Gastroesophageal sphincter (tissue), 4 donors: ENCODE data around the gene TRABD2B. TPM values are rescaled to one million over a fixed set of nuclear protein-coding genes. Genes with fewer than 3 reads are reported as not detected.
A peak's percentile ranks its signal among the peaks of the same experiment; 100 is the strongest.

ENCODE experiments used
- ATAC-seq: fragments of 150-250 bp; one replicate; pipeline ENCODE4 v1.9.1; 2016; ENCODE audit warnings: mild to moderate bottlenecking, moderate library complexity
- H3K27ac ChIP-seq, 4 donors: fragments of 200-600 bp; sonication (generic) in 3 of 4; 1 replicate in 3 of 4; 2 replicates in 1 of 4; pipeline ENCODE4 v1.5.1; 2016 to 2019
- H3K27me3 ChIP-seq: fragments of 200-600 bp; sonication (generic); one replicate; pipeline ENCODE4 v1.5.1; 2019
- H3K36me3 ChIP-seq, 2 donors: fragments of 200-600 bp; sonication (generic); one replicate each; pipeline ENCODE4 v1.5.1; 2019; ENCODE audit warnings: control low read depth in 1 of 2
- H3K4me1 ChIP-seq, 3 donors: fragments of 200-600 bp; sonication (generic); 1 replicate in 2 of 3; 2 replicates in 1 of 3; pipeline ENCODE4 v1.5.1; 2016 to 2019; ENCODE audit warnings: control low read depth in 2 of 3
- H3K4me3 ChIP-seq, 2 donors: fragments of 200-600 bp; sonication (generic); one replicate each; pipeline ENCODE4 v1.5.1; 2019; ENCODE audit warnings: mild to moderate bottlenecking in 1 of 2, moderate library complexity in 1 of 2
- H3K9me3 ChIP-seq, 3 donors: fragments of 200-600 bp; sonication (generic); one replicate each; pipeline ENCODE4 v1.5.1; 2017 to 2019; ENCODE audit warnings: control low read depth in 2 of 3
- CTCF ChIP-seq, 4 experiments: fragments of 200-600 bp in 2 of 4; fragments of 450-650 bp in 2 of 4; sonication (generic) in 1 of 4; IDR thresholded peaks; one replicate each; pipeline ENCODE4 v1.5.1; 2017 to 2019; ENCODE audit warnings: antibody characterized with exemption in 4 of 4, mild to moderate bottlenecking in 2 of 4, moderate library complexity in 2 of 4
- EP300 ChIP-seq: sonication (generic); formaldehyde crosslinking; IDR thresholded peaks from one replicate; pipeline ENCODE4 v1.6.1; 2017; ENCODE audit warnings: antibody characterized with exemption, mild to moderate bottlenecking
- POLR2A ChIP-seq, 2 donors: fragments of 450-650 bp; IDR thresholded peaks; one replicate each; pipeline ENCODE4 v1.6.1; 2017; ENCODE audit warnings: antibody characterized with exemption in 2 of 2, mild to moderate bottlenecking in 2 of 2, moderate library complexity in 1 of 2
- POLR2AphosphoS5 ChIP-seq: sonication (generic); formaldehyde crosslinking; IDR thresholded peaks from one replicate; pipeline ENCODE4 v1.6.1; 2017; ENCODE audit warnings: antibody characterized with exemption
- WGBS, 2 donors: methylation state at CpG; one replicate each; pipeline ENCODE4 v1.1.5; 2018; ENCODE audit warnings: low coverage in 1 of 2; 5-methylcytosine and 5-hydroxymethylcytosine counted together
- total RNA-seq, 4 donors: library from RNA; depleted of rRNA; stranded (reverse); fragments of >200 nt; gene quantifications; one replicate each; pipeline ENCODE4 v1.1.0, GENCODE V29; 2016

Gene TRABD2B
- total RNA-seq, 4 donors from 2014 or later, result 2.6 to 6.5 (median 3.4) TPM

DNA sequence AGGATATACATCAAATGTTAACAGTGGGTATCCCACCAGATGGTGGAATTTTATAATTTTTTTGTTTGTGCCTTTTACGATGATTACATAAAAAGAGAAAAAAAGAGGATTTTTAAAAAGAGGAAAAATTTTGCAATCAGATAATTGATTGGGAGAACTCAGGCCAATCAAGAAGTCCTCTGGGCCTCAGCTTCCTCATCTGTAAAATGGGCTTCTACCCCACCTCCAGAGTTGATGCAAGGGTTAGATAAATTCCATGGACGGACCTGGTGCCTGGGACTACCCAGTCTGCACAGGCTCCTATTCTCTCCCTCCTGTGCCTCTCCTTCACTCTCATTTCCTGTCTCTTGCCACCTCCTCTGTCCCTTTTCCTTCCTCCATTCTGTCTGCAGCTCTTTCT is 88.9 kb downstream of the TRABD2B start:
- 96 to 100% methylated on average over 2 of the region's 2 CpGs for WGBS, 2 donors
- no peaks in the 10 kb centered on the region for H3K9me3 ChIP-seq
- H3K27ac ChIP-seq, result no peak overlapping the region
- no peak for ATAC-seq
- H3K36me3 ChIP-seq, result no peaks in the 10 kb centered on the region
- TF ChIP-seq CTCF (IDR thresholded peaks at IDR 0.05), result no peak
- no peak for TF ChIP-seq EP300
- no peak for TF ChIP-seq POLR2AphosphoS5
- TF ChIP-seq POLR2A (IDR thresholded peaks at IDR 0.05), result no peak
- peaks cover 0 to 14% (median 5%) of the 10 kb centered on the region in 3 donors for H3K4me1 ChIP-seq
- H3K27me3 ChIP-seq, result no peaks in the 10 kb centered on the region
- H3K4me3 ChIP-seq, result no peak overlapping the region

DNA sequence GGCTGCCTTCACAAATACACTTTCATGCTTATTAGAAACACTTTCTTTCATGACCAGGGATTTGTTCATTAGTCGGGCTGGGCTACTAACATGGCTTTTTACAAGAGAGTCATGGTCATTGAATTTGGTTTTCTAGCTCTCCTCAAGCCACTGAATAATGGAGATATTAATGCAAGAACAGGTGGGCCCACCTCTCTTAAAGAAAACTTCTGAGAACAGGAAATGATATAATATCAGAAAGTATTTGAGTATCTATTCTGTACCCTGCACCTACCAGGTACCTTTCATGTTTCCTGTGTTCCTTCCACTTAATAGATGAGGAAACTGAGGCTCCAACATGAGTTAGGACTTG is 90.0 kb downstream of the TRABD2B start:
- WGBS, 2 donors, result 67 to 83% methylated on average over 1 of the region's 1 CpG
- TF ChIP-seq CTCF (IDR thresholded peaks at IDR 0.05) (no peak), EP300 (no peak), POLR2A (IDR thresholded peaks at IDR 0.05) (no peak), POLR2AphosphoS5 (no peak)
- Histone ChIP-seq H3K36me3 (no peaks in the 10 kb centered on the region), H3K27ac (no peak overlapping the region), H3K27me3 (no peaks in the 10 kb centered on the region), H3K4me1 (peaks cover 0 to 14% (median 5%) of the 10 kb centered on the region in 3 donors), H3K4me3 (no peak overlapping the region), H3K9me3 (no peaks in the 10 kb centered on the region)
- ATAC-seq, result no peak

DNA sequence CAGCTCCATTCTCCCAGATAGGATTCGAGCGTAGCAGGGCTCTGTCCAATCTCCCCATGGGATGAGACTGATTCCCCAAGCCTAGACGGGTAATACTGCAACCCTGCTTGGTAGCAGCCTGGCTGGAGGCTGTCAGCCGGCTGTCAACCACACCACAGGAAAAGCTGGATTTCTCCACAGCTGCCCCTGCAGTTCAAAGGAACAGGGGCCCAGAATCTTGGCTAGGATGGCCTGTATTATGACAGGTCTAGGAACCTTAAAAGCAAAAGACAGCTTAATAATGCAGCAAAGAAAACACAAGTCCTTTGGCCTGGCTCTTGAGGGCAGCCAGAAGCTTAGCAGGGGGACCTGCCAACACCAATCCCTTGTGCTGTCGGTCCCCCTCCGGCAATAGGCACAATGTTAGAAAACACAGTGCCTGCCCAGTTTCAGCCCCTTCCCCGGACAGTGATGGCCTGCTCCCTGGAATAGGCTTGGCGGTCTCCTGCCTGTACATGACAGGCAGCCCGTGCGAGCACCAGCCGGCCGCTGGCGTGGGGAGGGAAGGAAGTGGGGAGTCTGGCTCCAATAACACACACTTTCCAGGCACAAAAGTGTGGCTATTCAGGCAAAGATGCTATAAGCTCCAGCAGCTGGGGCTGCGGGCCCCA is 90.5 kb downstream of the TRABD2B start:
- 73 to 79% methylated on average over 3 to 5 of the region's 14 CpGs for WGBS, 2 donors

DNA sequence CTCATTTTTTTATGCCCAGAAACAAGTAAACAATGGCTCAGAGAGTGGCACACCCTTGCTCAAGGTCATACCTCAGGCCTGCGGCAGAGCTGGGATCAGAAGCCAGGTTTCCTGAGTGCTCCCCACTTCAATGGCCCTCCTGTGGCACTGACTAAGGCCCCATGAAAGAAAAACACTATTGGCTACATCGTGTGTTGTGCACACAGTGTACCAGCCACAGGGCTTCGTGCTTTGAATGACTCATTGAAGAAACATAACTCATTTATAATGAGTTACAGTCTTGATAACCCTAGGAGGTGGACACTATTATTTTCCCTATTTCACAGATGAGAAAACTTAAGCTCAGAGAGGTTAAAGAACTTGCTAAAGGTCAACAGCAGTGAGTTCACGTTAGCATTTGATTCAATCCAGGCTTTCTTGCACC is 91.2 kb downstream of the TRABD2B start:
- TF ChIP-seq EP300, result no peak
- no peak for TF ChIP-seq CTCF (IDR thresholded peaks at IDR 0.05)
- peak; percentile 12 for TF ChIP-seq POLR2AphosphoS5

More for the DNA sequence above, 90.5 kb downstream of the TRABD2B start:
- Histone ChIP-seq H3K4me3 (no peak overlapping the region), H3K36me3 (no peaks in the 10 kb centered on the region), H3K4me1 (peaks cover 0 to 14% (median 5%) of the 10 kb centered on the region in 3 donors), H3K9me3 (no peaks in the 10 kb centered on the region), H3K27me3 (peaks cover 4% of the 10 kb centered on the region), H3K27ac (no peak overlapping the region)
- TF ChIP-seq POLR2A (IDR thresholded peaks at IDR 0.05) (no peak), CTCF (IDR thresholded peaks at IDR 0.05) (no peak), POLR2AphosphoS5 (no peak)
- no peak for ATAC-seq

DNA sequence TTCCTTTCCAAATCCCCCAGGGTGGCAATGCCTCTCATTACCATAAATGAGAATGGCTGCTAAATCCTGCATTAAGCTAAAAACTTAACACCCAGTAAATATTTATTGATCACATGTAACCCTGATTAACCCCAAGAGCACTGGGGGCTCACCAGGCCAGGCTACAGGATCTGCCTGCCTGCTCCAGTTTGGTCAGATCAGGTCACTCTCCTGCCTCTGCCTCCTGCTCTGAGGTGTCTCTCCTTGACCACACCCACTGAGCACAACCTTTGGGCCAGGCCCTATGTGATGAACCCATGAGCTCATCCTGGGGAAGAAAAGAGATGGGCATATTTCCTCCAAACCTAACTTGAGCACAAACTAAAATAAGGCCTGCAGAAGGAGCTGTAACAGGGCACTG is 93.5 kb downstream of the TRABD2B start:
- no peak for ATAC-seq
- H3K4me3 ChIP-seq, result no peak overlapping the region
- no peak for TF ChIP-seq EP300
- H3K9me3 ChIP-seq, result no peaks in the 10 kb centered on the region
- no peak overlapping the region for H3K27ac ChIP-seq
- H3K36me3 ChIP-seq, result no peaks in the 10 kb centered on the region
- peaks cover 0 to 14% (median 5%) of the 10 kb centered on the region in 3 donors for H3K4me1 ChIP-seq
- peaks cover 4% of the 10 kb centered on the region for H3K27me3 ChIP-seq

More for the DNA sequence above, 91.2 kb downstream of the TRABD2B start:
- Histone ChIP-seq H3K27me3 (peaks cover 4% of the 10 kb centered on the region), H3K4me1 (peaks cover 0 to 14% (median 5%) of the 10 kb centered on the region in 3 donors), H3K4me3 (no peak overlapping the region), H3K9me3 (no peaks in the 10 kb centered on the region), H3K27ac (no peak overlapping the region), H3K36me3 (no peaks in the 10 kb centered on the region)
- 70 to 78% methylated on average over 4 of the region's 4 CpGs for WGBS, 2 donors
- ATAC-seq, result peak; percentile 50
